MM.1S (cell line): ENCODE results near the gene ADAMTSL2.

ENCODE experiments used
- DNase-seq: peaks from one replicate; pipeline ENCODE4 v3.0.0-alpha.2; 2015
- H2AFZ ChIP-seq: fragments of 300-600 bp; sonication (generic); 2 replicates; pipeline ENCODE4 v1.6.0; 2016; ENCODE audit warnings: antibody characterized with exemption, low read length
- H3F3A ChIP-seq: fragments of 300-600 bp; sonication (generic); 2 replicates; pipeline ENCODE4 v1.6.1; 2016; ENCODE audit warnings: mild to moderate bottlenecking, antibody characterized with exemption, low read length, moderate library complexity, mixed read lengths; ENCODE audit not compliant: insufficient read depth
- H3K27ac ChIP-seq: fragments of 300-600 bp; sonication (generic); 2 replicates; pipeline ENCODE4 v1.5.1; 2016; ENCODE audit warnings: mild to moderate bottlenecking, low read length
- H3K27me3 ChIP-seq: fragments of 300-600 bp; sonication (generic); replicated peaks from 2 replicates; pipeline ENCODE4 v1.6.0; 2016; ENCODE audit warnings: low read length; ENCODE audit not compliant: insufficient read depth
- H3K36me3 ChIP-seq: fragments of 300-600 bp; sonication (generic); replicated peaks from 2 replicates; pipeline ENCODE4 v1.6.1; 2016; ENCODE audit warnings: mild to moderate bottlenecking, low read length, mixed read lengths; ENCODE audit not compliant: insufficient read depth
- H3K4me1 ChIP-seq: fragments of 300-600 bp; sonication (generic); 2 replicates; pipeline ENCODE4 v1.6.1; 2016; ENCODE audit warnings: low read length, mixed read lengths
- H3K4me2 ChIP-seq: fragments of 300-600 bp; sonication (generic); 2 replicates; pipeline ENCODE4 v1.6.0; 2016; ENCODE audit warnings: low read depth, low read length
- H3K4me3 ChIP-seq: fragments of 300-600 bp; sonication (generic); 2 replicates; pipeline ENCODE4 v1.5.1; 2016; ENCODE audit warnings: low read length, mixed read lengths
- H3K79me2 ChIP-seq: fragments of 300-600 bp; sonication (generic); 2 replicates; pipeline ENCODE4 v1.6.1; 2016; ENCODE audit warnings: mixed run types, low read length, mixed read lengths
- H3K9ac ChIP-seq: fragments of 300-600 bp; sonication (generic); 2 replicates; pipeline ENCODE4 v1.6.1; 2016; ENCODE audit warnings: low read length, mixed read lengths
- H3K9me2 ChIP-seq: fragments of 300-600 bp; sonication (generic); replicated peaks from 2 replicates; pipeline ENCODE4 v1.6.1; 2016; ENCODE audit warnings: mild to moderate bottlenecking, low read length, mixed read lengths; ENCODE audit not compliant: insufficient read depth
- H3K9me3 ChIP-seq: fragments of 300-600 bp; sonication (generic); replicated peaks from 2 replicates; pipeline ENCODE4 v1.6.1; 2016; ENCODE audit warnings: mild to moderate bottlenecking, low read length, mixed read lengths; ENCODE audit not compliant: insufficient read depth
- H4K20me1 ChIP-seq: fragments of 300-600 bp; sonication (generic); 2 replicates; pipeline ENCODE4 v1.6.1; 2016; ENCODE audit warnings: mild to moderate bottlenecking, low read length, moderate library complexity, mixed read lengths; ENCODE audit not compliant: insufficient read depth
- CTCF ChIP-seq: fragments of 300-600 bp; sonication (generic); IDR thresholded peaks from 2 replicates; pipeline ENCODE4 v1.5.1; 2016; ENCODE audit warnings: antibody characterized with exemption, low read length, mixed read lengths
- EZH2 ChIP-seq: fragments of 300-600 bp; sonication (generic); optimal IDR thresholded peaks from 2 replicates; pipeline ENCODE3; 2017; ENCODE audit warnings: low read depth, mild to moderate bottlenecking, antibody characterized with exemption, low read length, mixed read lengths
- EZH2phosphoT487 ChIP-seq: fragments of 300-600 bp; sonication (generic); IDR thresholded peaks from 2 replicates; pipeline ENCODE4 v1.6.1; 2018; ENCODE audit warnings: antibody characterized with exemption, low read length

Gene ADAMTSL2

DNA sequence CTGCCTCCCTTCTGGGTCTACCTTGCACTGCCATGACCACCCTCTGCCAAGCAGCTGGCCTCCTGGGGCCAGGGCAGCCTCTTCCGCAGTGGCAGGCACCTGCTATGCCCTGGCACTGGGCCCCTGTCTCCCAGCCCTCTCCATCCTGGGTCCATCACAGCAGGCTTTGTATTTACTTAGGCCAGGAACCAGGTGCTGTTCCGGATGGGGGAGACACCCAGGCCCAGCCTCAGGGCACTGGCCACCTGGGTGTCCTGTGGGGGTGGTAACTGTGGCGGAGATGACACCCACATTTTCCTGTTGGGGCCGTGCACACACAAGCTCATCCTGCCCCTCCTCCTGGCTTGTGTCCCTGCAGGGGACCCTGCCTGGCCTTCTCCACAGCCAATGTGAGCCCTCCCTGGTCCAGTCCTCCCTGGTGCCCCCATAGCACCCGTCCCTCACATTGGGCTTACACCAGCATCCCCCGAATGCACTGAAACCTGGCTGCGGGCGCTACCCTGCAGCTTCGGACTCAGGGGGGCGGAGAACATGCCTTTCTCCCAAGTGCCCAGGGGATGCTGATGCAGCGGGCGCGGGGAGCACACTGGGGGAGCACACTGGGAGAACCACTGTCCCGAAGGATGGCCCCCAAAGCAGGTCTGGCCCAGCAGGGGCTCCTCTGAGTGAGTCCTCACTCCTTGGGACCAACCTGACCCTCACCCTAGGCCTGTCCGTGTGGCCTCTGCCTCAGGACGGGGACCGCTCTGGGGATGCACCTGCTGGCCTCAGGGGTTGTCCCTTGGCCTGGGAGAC lies 56.8 kb downstream of the ADAMTSL2 start:
- no peaks in the 10 kb centered on the region for H3K36me3 ChIP-seq

GRCh38 chr9:133591985-133592384 lies 57.5 kb downstream of the ADAMTSL2 start:
- no peak overlapping the region for H3K4me2 ChIP-seq
- H3K36me3 ChIP-seq = no peaks in the 10 kb centered on the region
- H2AFZ ChIP-seq = no peak overlapping the region
- H3F3A ChIP-seq = no peaks in the 10 kb centered on the region
- H3K9me3 ChIP-seq = no peaks in the 10 kb centered on the region
- no peaks in the 10 kb centered on the region for H3K4me1 ChIP-seq
- H3K27ac ChIP-seq = no peak overlapping the region
- no peaks in the 10 kb centered on the region for H3K9me2 ChIP-seq
- no peak overlapping the region for H3K9ac ChIP-seq
- DNase-seq = no peak
- H3K79me2 ChIP-seq = no peaks in the 10 kb centered on the region
- no peak for TF ChIP-seq CTCF
- TF ChIP-seq EZH2 = no peak
- no peak for TF ChIP-seq EZH2phosphoT487
- no peak overlapping the region for H3K4me3 ChIP-seq
- H3K27me3 ChIP-seq = peaks cover 79% of the 10 kb centered on the region
- H4K20me1 ChIP-seq = no peaks in the 10 kb centered on the region

More for the DNA sequence above, 56.8 kb downstream of the ADAMTSL2 start:
- TF ChIP-seq EZH2 (no peak), EZH2phosphoT487 (no peak), CTCF (no peak)
- Histone ChIP-seq H3K4me1 (no peaks in the 10 kb centered on the region), H3K9me2 (no peaks in the 10 kb centered on the region), H3K27ac (no peak overlapping the region), H3K4me3 (no peak overlapping the region), H3K27me3 (peaks cover 79% of the 10 kb centered on the region), H3K9me3 (no peaks in the 10 kb centered on the region), H3K79me2 (no peaks in the 10 kb centered on the region), H3K9ac (no peak overlapping the region), H2AFZ (no peak overlapping the region), H4K20me1 (no peaks in the 10 kb centered on the region), H3F3A (no peaks in the 10 kb centered on the region), H3K4me2 (no peak overlapping the region)
- DNase-seq = no peak

DNA sequence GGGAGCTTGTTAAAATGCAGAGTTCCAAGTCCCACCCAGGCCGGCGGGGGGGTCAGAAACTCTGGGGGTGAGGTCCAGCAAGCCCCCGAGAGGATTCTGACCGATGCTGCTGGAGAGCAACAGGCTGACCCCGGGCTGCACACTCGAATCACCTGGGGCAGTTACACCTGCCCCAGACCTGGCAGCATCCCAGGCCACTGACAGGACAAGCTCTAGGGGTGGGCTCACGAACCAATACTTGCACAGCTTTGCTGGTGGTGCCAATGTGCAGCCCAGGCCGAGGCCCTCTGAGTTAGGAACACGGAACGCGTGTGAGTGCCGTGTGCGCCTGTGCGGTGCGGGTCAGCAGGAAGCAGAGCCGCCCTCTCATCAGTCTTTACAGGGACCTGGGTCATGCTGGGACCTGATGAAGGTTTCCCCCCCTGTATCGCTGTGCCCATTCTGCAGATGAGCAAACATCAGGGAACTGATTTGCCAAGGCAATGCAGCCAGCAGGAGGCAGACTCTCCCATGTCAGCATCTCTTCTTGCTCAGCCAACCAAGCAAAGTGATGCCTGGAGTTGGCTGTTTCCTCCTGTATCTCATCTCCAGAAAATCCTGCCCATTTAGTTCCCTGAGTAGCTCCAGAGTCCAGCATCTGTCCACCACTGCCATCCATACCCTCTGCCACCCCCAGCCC lies 58.4 kb downstream of the ADAMTSL2 start:
- H3K27ac ChIP-seq = no peak overlapping the region
- no peak overlapping the region for H3K4me2 ChIP-seq
- H3K4me1 ChIP-seq = no peaks in the 10 kb centered on the region
- no peak for DNase-seq
- no peaks in the 10 kb centered on the region for H3K79me2 ChIP-seq
- peaks cover 82% of the 10 kb centered on the region for H3K27me3 ChIP-seq
- no peak overlapping the region for H3K9ac ChIP-seq
- H4K20me1 ChIP-seq = no peaks in the 10 kb centered on the region
- H3K9me3 ChIP-seq = no peaks in the 10 kb centered on the region
- no peak overlapping the region for H3K4me3 ChIP-seq
- TF ChIP-seq EZH2 = no peak
- TF ChIP-seq CTCF = no peak
- no peak for TF ChIP-seq EZH2phosphoT487
- no peaks in the 10 kb centered on the region for H3K36me3 ChIP-seq
- no peaks in the 10 kb centered on the region for H3K9me2 ChIP-seq
- no peak overlapping the region for H2AFZ ChIP-seq
- H3F3A ChIP-seq = no peaks in the 10 kb centered on the region
